Body of pancreas (tissue), 4 donors: Measurements from ENCODE around the gene CDAN1. TPM values are rescaled to one million over a fixed set of nuclear protein-coding genes. Genes with fewer than 3 reads are reported as not detected.

Experiments
- ATAC-seq: fragments of 150-250 bp; one replicate; pipeline ENCODE4 v1.9.1; 2016
- DNase-seq, 4 donors: peaks; one replicate each; pipeline ENCODE4 v3.0.0-alpha.2; 2019
- H3K27ac ChIP-seq, 4 donors: fragments of 200-600 bp; sonication (generic); 1 replicate in 3 of 4; 2 replicates in 1 of 4; pipeline versions ENCODE4 v1.5.1 to v1.6.1; 2016 to 2019; ENCODE audit warnings: mild to moderate bottlenecking in 1 of 4, mixed read lengths in 1 of 4, moderate library complexity in 1 of 4
- H3K27me3 ChIP-seq, 2 donors: fragments of 200-600 bp; sonication (generic); one replicate each; pipeline ENCODE4 v1.6.0; 2016; ENCODE audit warnings: mild to moderate bottlenecking in 1 of 2
- H3K36me3 ChIP-seq, 2 donors: fragments of 200-600 bp; sonication (generic); replicated peaks in 1 of 2; 2 replicates each; pipeline ENCODE4 v1.5.1; 2016; ENCODE audit warnings: low read depth in 2 of 2; ENCODE audit not compliant: insufficient read depth in 1 of 2
- H3K4me1 ChIP-seq: fragments of 200-600 bp; sonication (generic); one replicate; pipeline ENCODE4 v1.6.0; 2016
- H3K4me3 ChIP-seq, 2 donors: fragments of 200-600 bp; sonication (generic); 1 replicate in 1 of 2; 2 replicates in 1 of 2; pipeline ENCODE4 v1.5.1; 2016 to 2019
- H3K9me3 ChIP-seq, 3 donors: fragments of 200-600 bp; sonication (generic); 1 replicate in 2 of 3; 2 replicates in 1 of 3; pipeline ENCODE4 v1.5.1; 2016
- CTCF ChIP-seq, 7 experiments: fragments of 450-650 bp in 4 of 7; fragments of 200-600 bp in 3 of 7; sonication (generic) in 3 of 7; IDR thresholded peaks; one replicate each; pipeline ENCODE4 v1.5.1; 2016 to 2019; ENCODE audit warnings: antibody characterized with exemption in 7 of 7
- POLR2A ChIP-seq, 3 donors: fragments of 450-650 bp; IDR thresholded peaks; one replicate each; pipeline ENCODE4 v1.6.1; 2016; ENCODE audit warnings: antibody characterized with exemption in 3 of 3, mild to moderate bottlenecking in 2 of 3
- WGBS, 2 donors: methylation state at CpG; one replicate each; pipeline ENCODE4 v1.1.5; 2017; 5-methylcytosine and 5-hydroxymethylcytosine counted together
- intact Hi-C: fragments of 100-400 bp; cut with DNase I; formaldehyde crosslinking; loops from one replicate; pipeline ENCODE4 v1.15.1; 2023
- total RNA-seq, 2 donors: library from RNA; depleted of rRNA; stranded (reverse); fragments of >200 nt; gene quantifications; one replicate each; pipeline ENCODE4 v1.1.0, GENCODE V29; 2016

Gene CDAN1
- total RNA-seq, 2 donors from 2014 or later: 9.9 to 19.1 TPM

GRCh38 chr15:42675021-42675420 lies 61.9 kb downstream of the CDAN1 start:
- H3K36me3 ChIP-seq: no peaks in the 10 kb centered on the region
- WGBS, 2 donors: 80 to 84% methylated on average over 1 of the region's 1 CpG
- intact Hi-C loops: no loop called here

GRCh38 chr15:42674472-42674871 lies 62.5 kb downstream of the CDAN1 start:
- TF ChIP-seq POLR2A (IDR thresholded peaks at IDR 0.05): no peak
- TF ChIP-seq CTCF (IDR thresholded peaks at IDR 0.05): no peak
- DNase-seq: no peak

More at GRCh38 chr15:42675021-42675420, 61.9 kb downstream of the CDAN1 start:
- DNase-seq (no peak), ATAC-seq (no peak)
- H3K27ac ChIP-seq: no peak overlapping the region
- H3K9me3 ChIP-seq: no peaks in the 10 kb centered on the region
- no peak for TF ChIP-seq CTCF (IDR thresholded peaks at IDR 0.05)
- no peak for TF ChIP-seq POLR2A (IDR thresholded peaks at IDR 0.05)
- H3K27me3 ChIP-seq: no peaks in the 10 kb centered on the region
- no peak overlapping the region for H3K4me3 ChIP-seq
- no peaks in the 10 kb centered on the region for H3K4me1 ChIP-seq

More at GRCh38 chr15:42674472-42674871, 62.5 kb downstream of the CDAN1 start:
- intact Hi-C loops: no loop called here
- 69 to 71% methylated on average over 6 of the region's 6 CpGs for WGBS, 2 donors
- no peaks in the 10 kb centered on the region for H3K9me3 ChIP-seq
- H3K4me1 ChIP-seq: no peaks in the 10 kb centered on the region
- ATAC-seq: no peak
- H3K4me3 ChIP-seq: no peak overlapping the region
- no peaks in the 10 kb centered on the region for H3K36me3 ChIP-seq
- no peaks in the 10 kb centered on the region for H3K27me3 ChIP-seq
- no peak overlapping the region for H3K27ac ChIP-seq

Other genes with a start within 250 kb of the CDAN1 start
- 10 to 100 TPM; 28.0 to 37.6 TPM for gene ZNF106, start 246.0 kb downstream of the CDAN1 start, total RNA-seq
- 10 to 100 TPM; 29.8 to 42.2 TPM for gene SNAP23, start 241.5 kb downstream of the CDAN1 start, total RNA-seq
- gene LRRC57, start 188.3 kb downstream of the CDAN1 start, total RNA-seq: 1 to 10 TPM; 6.9 to 8.3 TPM
- 10 to 100 TPM in 1 of 2 donors, 1 to 10 TPM in 1; 8.6 to 24.7 TPM for gene HAUS2, start 188.3 kb downstream of the CDAN1 start, total RNA-seq
- gene STARD9, start 161.5 kb downstream of the CDAN1 start, total RNA-seq: 1 to 10 TPM; 1.3 to 4.7 TPM
- gene TTBK2, start 183.7 kb upstream of the CDAN1 start, total RNA-seq: 10 to 100 TPM in 1 of 2 donors, 1 to 10 TPM in 1; 6.5 to 22.1 TPM